HEK293 (cell line): Measurements from ENCODE around the gene MITF.

ENCODE experiments used
- CTCF ChIA-PET: fragments of 350-600 bp; formaldehyde crosslinking; extraction: SDS; loops from one replicate; lab custom pipeline; 2021; ENCODE audit warnings: antibody characterized with exemption; lab: Yijun Ruan, JAX
- POLR2A ChIA-PET: fragments of 300-600 bp; formaldehyde crosslinking; extraction: SDS; loops from one replicate; lab custom pipeline; 2020; ENCODE audit warnings: antibody characterized with exemption, inconsistent platforms; lab: Yijun Ruan, JAX
- H3K27ac ChIP-seq: fragments of 200-500 bp; sonication (Bioruptor generic); 2 replicates; pipeline ENCODE4 v1.5.1; 2014; ENCODE audit warnings: low read depth, low read length, control low read depth, inconsistent platforms; ENCODE audit errors: extremely low read depth
- H3K36me3 ChIP-seq, 2 experiments: fragments of 200-500 bp in 1 of 2; sonication (Bioruptor generic) in 1 of 2; 1 replicate in 1 of 2; 2 replicates in 1 of 2; pipeline ENCODE4 v1.5.1; 2014 to 2017; ENCODE audit warnings: inconsistent platforms in 2 of 2, low read length in 2 of 2; ENCODE audit not compliant: control insufficient read depth in 2 of 2, insufficient read depth in 1 of 2
- H3K4me1 ChIP-seq: fragments of 200-500 bp; sonication (Bioruptor generic); 2 replicates; pipeline ENCODE4 v1.5.1; 2014; ENCODE audit warnings: mild to moderate bottlenecking, low read length, inconsistent platforms; ENCODE audit not compliant: control insufficient read depth, insufficient read depth
- H3K4me3 ChIP-seq: 2 replicates; pipeline ENCODE4 v1.5.1; 2011; ENCODE audit warnings: low read depth, mild to moderate bottlenecking, control low read depth, low read length, moderate library complexity
- H3K9me3 ChIP-seq: fragments of 200-500 bp; sonication (Bioruptor generic); 2 replicates; pipeline ENCODE4 v1.5.1; 2014; ENCODE audit warnings: low read depth, low read length, inconsistent platforms; ENCODE audit not compliant: control insufficient read depth, insufficient read depth
- ATF2 ChIP-seq: fragments of 450-650 bp; formaldehyde crosslinking; IDR thresholded peaks from 2 replicates; pipeline ENCODE4 v1.5.1; 2016; ENCODE audit warnings: missing biosample characterization, missing genetic modification characterization, low read depth
- IKZF3 ChIP-seq: fragments of 450-650 bp; IDR thresholded peaks from 2 replicates; pipeline ENCODE4 v1.5.0; 2018; ENCODE audit warnings: missing biosample characterization, mild to moderate bottlenecking, missing genetic modification characterization, moderate library complexity
- SCRT2 ChIP-seq: fragments of 450-650 bp; formaldehyde crosslinking; IDR thresholded peaks from 2 replicates; pipeline ENCODE4 v1.5.1; 2016; ENCODE audit warnings: missing biosample characterization, missing genetic modification characterization
- YY2 ChIP-seq: fragments of 450-650 bp; formaldehyde crosslinking; IDR thresholded peaks from 2 replicates; pipeline ENCODE4 v1.5.1; 2016; ENCODE audit warnings: missing biosample characterization, missing genetic modification characterization
- ZBTB21 ChIP-seq: fragments of 450-650 bp; formaldehyde crosslinking; IDR thresholded peaks from 2 replicates; pipeline ENCODE4 v1.5.1; 2017; ENCODE audit warnings: missing biosample characterization, missing genetic modification characterization
- ZBTB49 ChIP-seq: fragments of 450-650 bp; formaldehyde crosslinking; IDR thresholded peaks from 2 replicates; pipeline ENCODE4 v1.5.1; 2016; ENCODE audit warnings: missing biosample characterization, missing genetic modification characterization, low read depth
- ZNF114 ChIP-seq: fragments of 450-650 bp; formaldehyde crosslinking; IDR thresholded peaks from 2 replicates; pipeline ENCODE4 v1.5.0; 2017; ENCODE audit warnings: missing biosample characterization, missing genetic modification characterization
- ZNF266 ChIP-seq: fragments of 450-650 bp; formaldehyde crosslinking; IDR thresholded peaks from 2 replicates; pipeline ENCODE4 v1.5.1; 2016; ENCODE audit warnings: missing biosample characterization, missing genetic modification characterization, low read depth
- ZNF292 ChIP-seq: fragments of 450-650 bp; formaldehyde crosslinking; IDR thresholded peaks from 2 replicates; pipeline ENCODE4 v1.5.1; 2016; ENCODE audit warnings: low read depth, missing biosample characterization, missing genetic modification characterization, borderline replicate concordance
- ZNF335 ChIP-seq: fragments of 450-650 bp; formaldehyde crosslinking; conservative IDR thresholded peaks from 2 replicates; pipeline ENCODE4 v1.5.1; 2016; ENCODE audit warnings: missing biosample characterization, missing genetic modification characterization
- ZNF518A ChIP-seq: fragments of 450-650 bp; formaldehyde crosslinking; conservative IDR thresholded peaks from 2 replicates; pipeline ENCODE4 v1.5.1; 2016; ENCODE audit warnings: low read depth, missing biosample characterization, missing genetic modification characterization
- ZNF629 ChIP-seq: fragments of 450-650 bp; formaldehyde crosslinking; IDR thresholded peaks from 2 replicates; pipeline ENCODE4 v1.5.1; 2017; ENCODE audit warnings: missing biosample characterization, missing genetic modification characterization
- ZNF692 ChIP-seq: fragments of 450-650 bp; formaldehyde crosslinking; IDR thresholded peaks from 2 replicates; pipeline ENCODE4 v1.5.1; 2016; ENCODE audit warnings: missing biosample characterization, missing genetic modification characterization
- ZNF768 ChIP-seq: fragments of 450-650 bp; formaldehyde crosslinking; IDR thresholded peaks from 2 replicates; pipeline ENCODE4 v1.5.1; 2018; ENCODE audit warnings: missing biosample characterization, mild to moderate bottlenecking, missing genetic modification characterization

The MITF gene

GRCh38 chr3:69941037-69941436 is 201.8 kb downstream of the MITF start:
- H3K4me1 ChIP-seq = no peaks in the 10 kb centered on the region
- no peak overlapping the region for H3K4me3 ChIP-seq
- H3K27ac ChIP-seq = no peak overlapping the region
- ChIA-PET CTCF (no interaction called here), POLR2A (no interaction called here)
- H3K36me3 ChIP-seq = no peaks in the 10 kb centered on the region
- no peak for TF ChIP-seq ZNF335
- no peak for TF ChIP-seq SCRT2 (tag by site-specific recombination)
- TF ChIP-seq ZNF629 (tag by site-specific recombination) = peak; percentile 58
- TF ChIP-seq ZBTB21 (tag by site-specific recombination) = peak; percentile 47
- TF ChIP-seq ATF2 (tag by site-specific recombination) = peak; percentile 85
- no peaks in the 10 kb centered on the region for H3K9me3 ChIP-seq

GRCh38 chr3:69941439-69942176 is 202.3 kb downstream of the MITF start:
- POLR2A ChIA-PET = no interaction called here
- CTCF ChIA-PET = interaction anchor here (0.7 to 1.2 kb wide), 2 partner anchors 8 to 220 kb away, joined by 3 to 4 read pairs; no protein-coding TSS in a partner anchor

More at GRCh38 chr3:69941439-69942176, 202.3 kb downstream of the MITF start:
- TF ChIP-seq ZNF292 (tag by site-specific recombination) = no peak
- no peak for TF ChIP-seq ZNF768 (tag by site-specific recombination)
- TF ChIP-seq SCRT2 (tag by site-specific recombination) = no peak
- no peak for TF ChIP-seq ZNF266 (tag by site-specific recombination)
- no peak for TF ChIP-seq ZNF692 (tag by site-specific recombination)
- no peak for TF ChIP-seq ZNF114 (tag by site-specific recombination)
- TF ChIP-seq YY2 = no peak
- no peak for TF ChIP-seq IKZF3 (tag by site-specific recombination)
- TF ChIP-seq ZNF518A (tag by site-specific recombination) = no peak
- TF ChIP-seq ZBTB49 = no peak
- H3K4me3 ChIP-seq = no peak overlapping the region
- H3K9me3 ChIP-seq = no peaks in the 10 kb centered on the region
- H3K27ac ChIP-seq = no peak overlapping the region
- no peaks in the 10 kb centered on the region for H3K4me1 ChIP-seq
- H3K36me3 ChIP-seq = no peaks in the 10 kb centered on the region
